Neural cell (in vitro differentiated cells): ENCODE measurements around the gene DNAH17. TPM values are rescaled to one million over a fixed set of nuclear protein-coding genes. Genes with fewer than 3 reads are reported as not detected.

Source experiments
- H2AFZ ChIP-seq: fragments of 200-600, 300-800 bp; sonication (generic), shearing (Covaris generic); 2 replicates; pipeline ENCODE4 v1.6.0; 2014; ENCODE audit warnings: low read depth, mild to moderate bottlenecking, antibody characterized with exemption, low read length, moderate library complexity
- H3F3A ChIP-seq: fragments of 200-600 bp; shearing (Covaris generic); 2 replicates; pipeline ENCODE4 v1.6.1; 2016; ENCODE audit warnings: mild to moderate bottlenecking, moderate library complexity, mixed read lengths, antibody characterized with exemption, low read length; ENCODE audit not compliant: insufficient read depth, poor library complexity, severe bottlenecking
- H3K27ac ChIP-seq: fragments of 200-600, 300-800 bp; sonication (generic), shearing (Covaris generic); 2 replicates; pipeline ENCODE4 v1.5.1; 2014; ENCODE audit warnings: mild to moderate bottlenecking, low read length, moderate library complexity
- H3K27me3 ChIP-seq: fragments of 300-800, 200-600 bp; sonication (generic), shearing (Covaris generic); 2 replicates; pipeline ENCODE4 v1.6.0; 2014; ENCODE audit warnings: mild to moderate bottlenecking, low read depth, low read length, moderate library complexity; ENCODE audit not compliant: insufficient read depth
- H3K36me3 ChIP-seq: fragments of 300-800, 200-600 bp; sonication (generic), shearing (Covaris generic); 2 replicates; pipeline ENCODE4 v1.5.1; 2014; ENCODE audit warnings: mild to moderate bottlenecking, antibody characterized with exemption, low read length, moderate library complexity; ENCODE audit not compliant: insufficient read depth
- H3K4me2 ChIP-seq: fragments of 300-800, 200-600 bp; sonication (generic), shearing (Covaris generic); 2 replicates; pipeline ENCODE4 v1.6.0; 2014; ENCODE audit warnings: mild to moderate bottlenecking, low read length
- H3K4me3 ChIP-seq: fragments of 300-800, 200-600 bp; sonication (generic), shearing (Covaris generic); 2 replicates; pipeline ENCODE4 v1.5.1; 2014; ENCODE audit warnings: mild to moderate bottlenecking, low read length, moderate library complexity
- H3K79me2 ChIP-seq: fragments of 200-600 bp; shearing (Covaris generic); replicated peaks from 2 replicates; pipeline ENCODE4 v1.6.0; 2014; ENCODE audit warnings: mild to moderate bottlenecking, low read length, moderate library complexity; ENCODE audit not compliant: insufficient read depth
- H3K9ac ChIP-seq: fragments of 300-800, 200-600 bp; sonication (generic), shearing (Covaris generic); 2 replicates; pipeline ENCODE4 v1.6.1; 2016; ENCODE audit warnings: mild to moderate bottlenecking, low read length, mixed read lengths
- H3K9me2 ChIP-seq: fragments of 200-600 bp; shearing (Covaris generic); 2 replicates; pipeline ENCODE4 v1.6.1; 2016; ENCODE audit warnings: mild to moderate bottlenecking, low read length, mixed read lengths; ENCODE audit not compliant: insufficient read depth
- H3K9me3 ChIP-seq: fragments of 200-600, 300-800 bp; sonication (generic), shearing (Covaris generic); 2 replicates; pipeline ENCODE4 v1.6.1; 2016; ENCODE audit warnings: mild to moderate bottlenecking, mixed run types, low read length, moderate library complexity, mixed read lengths
- H4K20me1 ChIP-seq: fragments of 200-600 bp; shearing (Covaris generic); 2 replicates; pipeline ENCODE4 v1.6.1; 2016; ENCODE audit warnings: mild to moderate bottlenecking, mixed run types; ENCODE audit not compliant: insufficient read depth
- EP300 ChIP-seq: fragments of 450-650 bp; conservative IDR thresholded peaks from 2 replicates; pipeline ENCODE4 v1.6.1; 2014; ENCODE audit warnings: antibody characterized with exemption, mild to moderate bottlenecking, moderate library complexity; ENCODE audit not compliant: poor library complexity, severe bottlenecking
- EZH2 ChIP-seq: fragments of 200-600, 300-800 bp; shearing (Covaris generic), sonication (generic); IDR thresholded peaks from 2 replicates; pipeline ENCODE4 v1.6.1; 2014; ENCODE audit warnings: antibody characterized with exemption, low read length, borderline replicate concordance, mild to moderate bottlenecking; ENCODE audit not compliant: insufficient read depth, poor library complexity, severe bottlenecking
- MXI1 ChIP-seq: fragments of 450-650 bp; conservative IDR thresholded peaks from 2 replicates; pipeline ENCODE4 v1.6.1; 2014; ENCODE audit warnings: antibody characterized with exemption, mild to moderate bottlenecking; ENCODE audit not compliant: poor library complexity, severe bottlenecking
- POLR2AphosphoS5 ChIP-seq: IDR thresholded peaks from 2 replicates; pipeline ENCODE4 v1.6.1; 2012
- RAD21 ChIP-seq: fragments of 450-650 bp; conservative IDR thresholded peaks from 2 replicates; pipeline ENCODE4 v1.6.1; 2014; ENCODE audit warnings: antibody characterized with exemption, mild to moderate bottlenecking, moderate library complexity
- SMC3 ChIP-seq: fragments of 450-650 bp; conservative IDR thresholded peaks from 2 replicates; pipeline ENCODE4 v1.6.1; 2014; ENCODE audit warnings: antibody characterized with exemption, mild to moderate bottlenecking, moderate library complexity; ENCODE audit not compliant: poor library complexity
- TAF1 ChIP-seq: IDR thresholded peaks from 2 replicates; pipeline ENCODE4 v1.6.1; 2012; ENCODE audit warnings: low read depth
- polyA plus RNA-seq: library from polyadenylated mRNA; depleted of rRNA; stranded (reverse); fragments of >200 nt; gene quantifications from 2 replicates; pipeline ENCODE4 v1.2.3, GENCODE V29; 2014
- TF ChIP-seq, protein P1 (sequence below): fragments of 450-650 bp; IDR thresholded peaks from 2 replicates; pipeline ENCODE4 v1.5.1; 2014; ENCODE audit warnings: antibody characterized with exemption, mild to moderate bottlenecking, moderate library complexity; ENCODE audit not compliant: poor library complexity, severe bottlenecking
- TF ChIP-seq, protein P2 (sequence below): IDR thresholded peaks from 2 replicates; pipeline ENCODE4 v1.6.1; 2012; ENCODE audit warnings: borderline replicate concordance

The DNAH17 gene
- polyA plus RNA-seq, 1 donor from 2014 or later = not detected

- Histone ChIP-seq H3K4me3 (no peak overlapping the region), H4K20me1 (no peaks in the 10 kb centered on the region), H3K79me2 (no peaks in the 10 kb centered on the region), H3K27me3 (no peaks in the 10 kb centered on the region), H3K36me3 (no peaks in the 10 kb centered on the region), H3K9me3 (no peaks in the 10 kb centered on the region), H3K9ac (no peak overlapping the region), H3F3A (no peaks in the 10 kb centered on the region), H3K27ac (no peak overlapping the region), H2AFZ (no peak overlapping the region), H3K4me2 (no peak overlapping the region), H3K9me2 (no peaks in the 10 kb centered on the region)
- TF ChIP-seq POLR2AphosphoS5 = no peak
- TF ChIP-seq RAD21 = no peak
- no peak for TF ChIP-seq SMC3
- no peak for TF ChIP-seq EZH2
- TF ChIP-seq, protein P1, sequence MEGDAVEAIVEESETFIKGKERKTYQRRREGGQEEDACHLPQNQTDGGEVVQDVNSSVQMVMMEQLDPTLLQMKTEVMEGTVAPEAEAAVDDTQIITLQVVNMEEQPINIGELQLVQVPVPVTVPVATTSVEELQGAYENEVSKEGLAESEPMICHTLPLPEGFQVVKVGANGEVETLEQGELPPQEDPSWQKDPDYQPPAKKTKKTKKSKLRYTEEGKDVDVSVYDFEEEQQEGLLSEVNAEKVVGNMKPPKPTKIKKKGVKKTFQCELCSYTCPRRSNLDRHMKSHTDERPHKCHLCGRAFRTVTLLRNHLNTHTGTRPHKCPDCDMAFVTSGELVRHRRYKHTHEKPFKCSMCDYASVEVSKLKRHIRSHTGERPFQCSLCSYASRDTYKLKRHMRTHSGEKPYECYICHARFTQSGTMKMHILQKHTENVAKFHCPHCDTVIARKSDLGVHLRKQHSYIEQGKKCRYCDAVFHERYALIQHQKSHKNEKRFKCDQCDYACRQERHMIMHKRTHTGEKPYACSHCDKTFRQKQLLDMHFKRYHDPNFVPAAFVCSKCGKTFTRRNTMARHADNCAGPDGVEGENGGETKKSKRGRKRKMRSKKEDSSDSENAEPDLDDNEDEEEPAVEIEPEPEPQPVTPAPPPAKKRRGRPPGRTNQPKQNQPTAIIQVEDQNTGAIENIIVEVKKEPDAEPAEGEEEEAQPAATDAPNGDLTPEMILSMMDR = no peak
- no peak for TF ChIP-seq MXI1
- TF ChIP-seq EP300 = no peak
- TF ChIP-seq, protein P2, sequence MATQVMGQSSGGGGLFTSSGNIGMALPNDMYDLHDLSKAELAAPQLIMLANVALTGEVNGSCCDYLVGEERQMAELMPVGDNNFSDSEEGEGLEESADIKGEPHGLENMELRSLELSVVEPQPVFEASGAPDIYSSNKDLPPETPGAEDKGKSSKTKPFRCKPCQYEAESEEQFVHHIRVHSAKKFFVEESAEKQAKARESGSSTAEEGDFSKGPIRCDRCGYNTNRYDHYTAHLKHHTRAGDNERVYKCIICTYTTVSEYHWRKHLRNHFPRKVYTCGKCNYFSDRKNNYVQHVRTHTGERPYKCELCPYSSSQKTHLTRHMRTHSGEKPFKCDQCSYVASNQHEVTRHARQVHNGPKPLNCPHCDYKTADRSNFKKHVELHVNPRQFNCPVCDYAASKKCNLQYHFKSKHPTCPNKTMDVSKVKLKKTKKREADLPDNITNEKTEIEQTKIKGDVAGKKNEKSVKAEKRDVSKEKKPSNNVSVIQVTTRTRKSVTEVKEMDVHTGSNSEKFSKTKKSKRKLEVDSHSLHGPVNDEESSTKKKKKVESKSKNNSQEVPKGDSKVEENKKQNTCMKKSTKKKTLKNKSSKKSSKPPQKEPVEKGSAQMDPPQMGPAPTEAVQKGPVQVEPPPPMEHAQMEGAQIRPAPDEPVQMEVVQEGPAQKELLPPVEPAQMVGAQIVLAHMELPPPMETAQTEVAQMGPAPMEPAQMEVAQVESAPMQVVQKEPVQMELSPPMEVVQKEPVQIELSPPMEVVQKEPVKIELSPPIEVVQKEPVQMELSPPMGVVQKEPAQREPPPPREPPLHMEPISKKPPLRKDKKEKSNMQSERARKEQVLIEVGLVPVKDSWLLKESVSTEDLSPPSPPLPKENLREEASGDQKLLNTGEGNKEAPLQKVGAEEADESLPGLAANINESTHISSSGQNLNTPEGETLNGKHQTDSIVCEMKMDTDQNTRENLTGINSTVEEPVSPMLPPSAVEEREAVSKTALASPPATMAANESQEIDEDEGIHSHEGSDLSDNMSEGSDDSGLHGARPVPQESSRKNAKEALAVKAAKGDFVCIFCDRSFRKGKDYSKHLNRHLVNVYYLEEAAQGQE = no peak
- no peak for TF ChIP-seq TAF1
These were observed 19.9 kb upstream of the DNAH17 start for GRCh38 chr17:78596871-78597764.

DNA sequence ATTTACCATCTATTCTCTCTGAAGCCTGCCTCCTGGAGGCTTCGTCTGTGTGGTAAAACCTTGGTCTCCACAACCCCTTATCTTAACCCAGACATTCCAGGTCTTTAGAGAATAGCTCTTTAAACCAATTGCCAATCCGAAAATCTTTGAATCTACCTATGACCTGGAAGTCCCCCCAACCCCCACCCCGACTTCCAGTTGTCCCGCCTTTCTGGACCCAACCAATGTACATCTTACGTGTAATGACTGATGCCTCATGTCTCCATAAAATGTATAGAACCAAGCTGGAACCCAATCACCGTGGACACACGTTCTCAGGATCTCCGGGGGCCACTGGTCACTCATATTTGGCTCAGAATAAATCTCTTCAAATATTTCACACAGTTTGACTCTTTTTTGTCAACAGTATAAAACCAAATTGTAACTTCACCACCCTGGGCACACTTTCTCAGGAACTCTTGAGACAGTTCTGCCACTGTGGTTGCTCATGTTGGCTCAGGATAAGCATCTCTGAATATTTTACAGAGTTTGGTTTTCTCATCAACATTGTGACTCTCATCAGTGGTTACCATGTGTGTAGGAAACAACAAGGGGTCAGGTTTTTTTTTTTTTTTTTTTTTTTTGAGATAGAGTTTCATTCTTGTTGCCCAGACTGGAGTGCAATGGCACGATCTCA, 18.1 kb upstream of the DNAH17 start:
- no peaks in the 10 kb centered on the region for H3K36me3 ChIP-seq
- H3K4me2 ChIP-seq = no peak overlapping the region
- H3K4me3 ChIP-seq = no peak overlapping the region
- no peak overlapping the region for H3K9ac ChIP-seq
- no peak overlapping the region for H3K27ac ChIP-seq
- no peaks in the 10 kb centered on the region for H3K9me2 ChIP-seq
- no peaks in the 10 kb centered on the region for H4K20me1 ChIP-seq
- no peaks in the 10 kb centered on the region for H3K27me3 ChIP-seq
- no peaks in the 10 kb centered on the region for H3K79me2 ChIP-seq
- no peaks in the 10 kb centered on the region for H3K9me3 ChIP-seq
- no peaks in the 10 kb centered on the region for H3F3A ChIP-seq
- TF ChIP-seq, protein P2 = no peak
- H2AFZ ChIP-seq = no peak overlapping the region
